Thyroid gland (tissue), 4 donors: ENCODE results near the gene EFCAB8. TPM values are rescaled to one million over a fixed set of nuclear protein-coding genes. Genes with fewer than 3 reads are reported as not detected.
"Not testable (repeated sequence)": the region's sequence is repeated elsewhere in the genome, so short reads cannot be mapped to it uniquely, and the experiment has no call there.

Experiments used
- DNase-seq, 2 donors: peaks; one replicate each; pipeline ENCODE4 v3.0.0-alpha.2; 2019
- H3K27ac ChIP-seq, 3 donors: fragments of 200-600 bp; sonication (generic); 1 replicate in 2 of 3; 2 replicates in 1 of 3; pipeline ENCODE4 v1.5.1; 2016 to 2019; ENCODE audit warnings: mild to moderate bottlenecking in 1 of 3, moderate library complexity in 1 of 3
- H3K27me3 ChIP-seq: fragments of 200-600 bp; sonication (generic); one replicate; pipeline ENCODE4 v1.5.1; 2019
- H3K36me3 ChIP-seq, 2 donors: fragments of 200-600 bp; sonication (generic); one replicate each; pipeline ENCODE4 v1.5.1; 2016 to 2019
- H3K4me1 ChIP-seq, 2 donors: fragments of 200-600 bp; sonication (generic); one replicate each; pipeline ENCODE4 v1.5.1; 2017 to 2019
- H3K4me3 ChIP-seq, 3 donors: fragments of 200-600 bp; sonication (generic); replicated peaks in 1 of 3; 1 replicate in 2 of 3; 2 replicates in 1 of 3; pipeline ENCODE4 v1.5.1; 2016; ENCODE audit warnings: mild to moderate bottlenecking in 1 of 3
- H3K9me3 ChIP-seq: fragments of 200-600 bp; sonication (generic); one replicate; pipeline ENCODE4 v1.5.1; 2017
- POLR2A ChIP-seq, 2 donors: fragments of 450-650 bp; IDR thresholded peaks; one replicate each; pipeline ENCODE4 v1.6.1; 2017; ENCODE audit warnings: antibody characterized with exemption in 2 of 2, mild to moderate bottlenecking in 2 of 2, moderate library complexity in 1 of 2
- WGBS, 2 donors: methylation state at CpG; one replicate each; pipeline ENCODE4 v1.1.5; 2017; 5-methylcytosine and 5-hydroxymethylcytosine counted together
- intact Hi-C: fragments of 100-400 bp; cut with DNase I; formaldehyde crosslinking; loops from one replicate; pipeline ENCODE4 v1.15.1; 2023
- total RNA-seq, 4 donors: library from RNA; depleted of rRNA; stranded (reverse); fragments of >200 nt; gene quantifications; one replicate each; pipeline ENCODE4 v1.2.3, GENCODE V29; 2016
- TF ChIP-seq, protein P1 (sequence below), 6 experiments: fragments of 200-600 bp in 3 of 6; fragments of 450-650 bp in 3 of 6; sonication (generic) in 3 of 6; IDR thresholded peaks; one replicate each; pipeline ENCODE4 v1.5.1; 2016 to 2019; ENCODE audit warnings: antibody characterized with exemption in 6 of 6, mild to moderate bottlenecking in 2 of 6, inconsistent platforms in 1 of 6, moderate library complexity in 1 of 6

The EFCAB8 gene
- total RNA-seq, 4 donors from 2014 or later: 0.27 to 2.3 TPM; not detected in 2

DNA sequence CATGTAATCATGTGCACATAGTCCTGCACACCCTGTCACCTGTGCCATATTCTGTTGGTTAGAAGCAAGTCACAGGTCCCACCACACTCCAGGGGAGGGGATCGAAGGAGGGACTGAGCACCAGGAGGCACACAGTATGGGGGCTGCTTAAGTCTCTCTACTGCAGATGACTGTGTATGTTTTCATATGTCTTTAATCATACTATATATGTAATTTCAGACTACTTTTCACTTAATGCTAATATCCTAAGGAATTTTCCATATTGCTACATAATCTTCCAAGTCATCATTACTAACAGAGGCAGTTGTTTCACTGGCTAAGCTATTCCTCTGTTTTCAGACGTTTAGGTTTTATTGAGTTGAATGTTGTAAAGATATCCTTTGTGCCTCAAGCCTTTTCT is 10.8 kb downstream of the EFCAB8 start:
- Histone ChIP-seq H3K4me3 (no peak overlapping the region), H3K9me3 (no peaks in the 10 kb centered on the region), H3K27ac (no peak overlapping the region), H3K27me3 (no peaks in the 10 kb centered on the region), H3K4me1 (peaks cover 0 to 14% of the 10 kb centered on the region in 2 donors), H3K36me3 (no peaks in the 10 kb centered on the region)
- intact Hi-C loops: no loop called here
- 88% methylated on average over 2 of the region's 2 CpGs for WGBS, 2 donors
- no peak for TF ChIP-seq POLR2A (IDR thresholded peaks at IDR 0.05)
- TF ChIP-seq, protein P1, sequence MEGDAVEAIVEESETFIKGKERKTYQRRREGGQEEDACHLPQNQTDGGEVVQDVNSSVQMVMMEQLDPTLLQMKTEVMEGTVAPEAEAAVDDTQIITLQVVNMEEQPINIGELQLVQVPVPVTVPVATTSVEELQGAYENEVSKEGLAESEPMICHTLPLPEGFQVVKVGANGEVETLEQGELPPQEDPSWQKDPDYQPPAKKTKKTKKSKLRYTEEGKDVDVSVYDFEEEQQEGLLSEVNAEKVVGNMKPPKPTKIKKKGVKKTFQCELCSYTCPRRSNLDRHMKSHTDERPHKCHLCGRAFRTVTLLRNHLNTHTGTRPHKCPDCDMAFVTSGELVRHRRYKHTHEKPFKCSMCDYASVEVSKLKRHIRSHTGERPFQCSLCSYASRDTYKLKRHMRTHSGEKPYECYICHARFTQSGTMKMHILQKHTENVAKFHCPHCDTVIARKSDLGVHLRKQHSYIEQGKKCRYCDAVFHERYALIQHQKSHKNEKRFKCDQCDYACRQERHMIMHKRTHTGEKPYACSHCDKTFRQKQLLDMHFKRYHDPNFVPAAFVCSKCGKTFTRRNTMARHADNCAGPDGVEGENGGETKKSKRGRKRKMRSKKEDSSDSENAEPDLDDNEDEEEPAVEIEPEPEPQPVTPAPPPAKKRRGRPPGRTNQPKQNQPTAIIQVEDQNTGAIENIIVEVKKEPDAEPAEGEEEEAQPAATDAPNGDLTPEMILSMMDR (IDR thresholded peaks at IDR 0.05): no peak
- no peak for DNase-seq

DNA sequence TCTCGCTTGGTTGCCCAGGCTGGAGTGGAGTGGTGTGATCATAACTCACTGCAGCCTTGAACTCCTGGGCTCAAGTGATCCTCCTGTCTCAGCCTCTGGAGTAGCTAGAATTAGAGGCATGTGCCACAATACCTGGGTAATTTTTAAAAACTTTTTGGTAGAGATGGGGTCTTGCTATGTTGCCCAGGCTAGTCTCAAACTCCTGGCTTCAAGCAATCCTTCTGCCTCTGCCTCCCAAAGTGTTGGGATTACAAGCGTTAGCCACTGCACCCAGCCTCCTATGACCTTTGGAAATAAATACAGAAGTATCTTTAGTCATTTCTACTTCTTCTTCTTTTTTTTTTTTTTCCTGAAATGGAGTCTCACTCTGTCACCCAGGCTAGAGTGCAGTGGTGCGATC is 11.8 kb downstream of the EFCAB8 start:
- H3K27me3 ChIP-seq, H3K9me3 ChIP-seq, DNase-seq, H3K36me3 ChIP-seq, H3K27ac ChIP-seq, intact Hi-C loops, H3K4me3 ChIP-seq: not testable (repeated sequence)
- WGBS, 2 donors: 94 to 96% methylated on average over 3 of the region's 3 CpGs
- H3K4me1 ChIP-seq: peaks cover 0 to 14% of the 10 kb centered on the region in 2 donors

DNA sequence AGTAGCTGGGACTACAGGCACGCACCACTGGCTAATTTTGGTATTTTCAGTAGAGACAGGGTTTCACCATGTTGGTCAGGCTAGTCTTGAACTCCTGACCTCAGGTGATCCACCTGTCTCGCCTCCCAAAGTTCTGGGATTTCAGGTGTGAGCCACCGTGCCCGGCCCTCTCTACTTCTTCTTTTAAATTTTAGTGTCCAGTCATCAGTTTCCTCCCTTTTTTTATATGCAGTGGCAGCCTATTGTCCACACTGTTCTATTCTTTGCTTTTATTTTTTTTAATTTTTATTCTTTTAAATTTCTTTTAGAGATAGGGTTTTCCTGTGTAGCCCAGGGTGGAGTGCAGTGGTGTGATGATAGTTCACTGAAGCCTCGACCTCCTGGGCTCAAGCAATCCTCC is 12.3 kb downstream of the EFCAB8 start:
- WGBS, 2 donors: 88 to 92% methylated on average over 5 of the region's 5 CpGs

DNA sequence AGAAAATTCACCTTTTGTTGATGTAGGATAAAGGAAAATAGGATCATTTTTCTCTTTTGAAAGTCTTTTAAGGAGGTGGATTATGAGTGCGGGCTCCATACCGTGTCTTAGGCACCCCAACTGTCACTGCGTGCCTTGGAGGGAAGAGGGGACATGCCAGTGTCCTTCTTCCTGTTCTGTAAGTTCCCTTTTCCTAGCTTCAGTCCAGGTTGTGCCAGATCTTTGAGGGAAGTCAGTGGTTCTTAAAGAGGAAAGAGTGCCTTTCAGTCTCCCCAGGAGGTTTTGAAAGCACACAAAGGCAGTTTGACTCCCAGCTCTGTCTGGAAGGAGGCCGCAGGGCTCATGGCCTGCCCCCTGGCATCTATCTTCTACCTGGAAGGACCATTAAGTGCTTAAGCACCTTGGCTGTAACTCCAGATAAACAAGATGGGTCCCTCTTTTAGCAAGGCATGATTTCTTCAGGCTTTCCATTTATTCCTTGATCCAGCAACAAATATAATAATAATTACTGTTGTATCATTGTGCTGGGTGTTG is 13.0 kb downstream of the EFCAB8 start:
- peak; percentile 73 to 74 for DNase-seq
- WGBS, 2 donors: 37 to 40% methylated on average over 4 of the region's 4 CpGs

More for the DNA sequence above, 12.3 kb downstream of the EFCAB8 start:
- no peak for TF ChIP-seq POLR2A (IDR thresholded peaks at IDR 0.05)
- TF ChIP-seq, protein P1 (IDR thresholded peaks at IDR 0.05): no peak
- DNase-seq: no peak
- Histone ChIP-seq H3K27me3 (no peaks in the 10 kb centered on the region), H3K36me3 (no peaks in the 10 kb centered on the region), H3K27ac (no peak overlapping the region), H3K9me3 (no peaks in the 10 kb centered on the region), H3K4me1 (peaks cover 0 to 14% of the 10 kb centered on the region in 2 donors), H3K4me3 (no peak overlapping the region)
- intact Hi-C loops: no loop called here

DNA sequence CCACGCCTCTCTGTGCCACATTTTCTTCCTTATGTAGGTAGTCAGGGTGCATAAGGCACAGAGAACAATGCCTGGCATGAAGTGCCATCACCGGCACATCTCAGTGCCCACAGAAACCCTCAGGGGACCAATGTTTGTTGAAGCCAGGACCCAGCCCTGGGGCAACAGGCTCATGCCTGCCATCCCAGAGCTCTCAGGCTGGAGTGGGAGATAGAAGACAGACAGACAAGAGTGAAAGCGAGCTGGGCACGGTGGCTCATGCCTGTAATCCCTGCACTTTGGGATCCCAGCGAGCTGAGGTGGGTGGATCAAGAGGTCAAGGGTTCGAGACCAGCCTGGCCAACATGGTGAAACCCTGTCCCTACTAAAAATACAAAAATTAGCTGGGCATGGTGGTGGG is 13.5 kb downstream of the EFCAB8 start:
- peak; percentile 18 to 24 for DNase-seq
- Histone ChIP-seq H3K9me3 (no peaks in the 10 kb centered on the region), H3K27ac (peak overlapping the region; percentile 19 to 63 (median 22)), H3K4me3 (no peak overlapping the region), H3K27me3 (no peaks in the 10 kb centered on the region), H3K36me3 (no peaks in the 10 kb centered on the region), H3K4me1 (peaks cover 0 to 14% of the 10 kb centered on the region in 2 donors)
- intact Hi-C loops: no loop called here
- WGBS, 2 donors: 57 to 71% methylated on average over 6 of the region's 6 CpGs
- TF ChIP-seq, protein P1 (IDR thresholded peaks at IDR 0.05): no peak
- TF ChIP-seq POLR2A (IDR thresholded peaks at IDR 0.05): no peak

More for the DNA sequence above, 13.0 kb downstream of the EFCAB8 start:
- Histone ChIP-seq H3K27ac (peak overlapping the region; percentile 22 to 72 (median 63)), H3K4me3 (no peak overlapping the region), H3K4me1 (peaks cover 0 to 14% of the 10 kb centered on the region in 2 donors), H3K36me3 (no peaks in the 10 kb centered on the region), H3K27me3 (no peaks in the 10 kb centered on the region), H3K9me3 (no peaks in the 10 kb centered on the region)
- intact Hi-C loops: no loop called here
- TF ChIP-seq, protein P1 (IDR thresholded peaks at IDR 0.05): no peak
- no peak for TF ChIP-seq POLR2A (IDR thresholded peaks at IDR 0.05)
